PFSK-1 (cell line): ENCODE measurements around the gene SLC8A1.

Experiments
- FOXP2 ChIP-seq: optimal IDR thresholded peaks from 2 replicates; pipeline ENCODE3; 2011; ENCODE audit warnings: borderline replicate concordance, control low read depth, inconsistent platforms; ENCODE audit not compliant: insufficient read depth; ENCODE audit errors: extremely low read length, extremely low read depth
- POLR2AphosphoS5 ChIP-seq: IDR thresholded peaks from 2 replicates; pipeline ENCODE4 v1.6.1; 2012; ENCODE audit warnings: low read depth, mild to moderate bottlenecking, control low read depth, low read length, moderate library complexity
- SIN3A ChIP-seq: IDR thresholded peaks from 2 replicates; pipeline ENCODE4 v1.6.1; 2012; ENCODE audit warnings: mild to moderate bottlenecking, low read length, moderate library complexity, borderline replicate concordance; ENCODE audit not compliant: insufficient read depth
- TAF1 ChIP-seq: IDR thresholded peaks from 2 replicates; pipeline ENCODE4 v1.6.1; 2012; ENCODE audit warnings: low read length, control low read depth, borderline replicate concordance; ENCODE audit not compliant: insufficient read depth
- TF ChIP-seq, protein P1 (sequence below), 2 experiments: IDR thresholded peaks; 2 replicates each; pipeline versions ENCODE4 v1.6.1 to v1.8.0; 2011 to 2012; ENCODE audit warnings: low read depth in 2 of 2, low read length in 2 of 2, control low read depth in 1 of 2, inconsistent platforms in 1 of 2, mild to moderate bottlenecking in 1 of 2, moderate library complexity in 1 of 2; ENCODE audit not compliant: insufficient read depth in 1 of 2

The SLC8A1 gene

DNA sequence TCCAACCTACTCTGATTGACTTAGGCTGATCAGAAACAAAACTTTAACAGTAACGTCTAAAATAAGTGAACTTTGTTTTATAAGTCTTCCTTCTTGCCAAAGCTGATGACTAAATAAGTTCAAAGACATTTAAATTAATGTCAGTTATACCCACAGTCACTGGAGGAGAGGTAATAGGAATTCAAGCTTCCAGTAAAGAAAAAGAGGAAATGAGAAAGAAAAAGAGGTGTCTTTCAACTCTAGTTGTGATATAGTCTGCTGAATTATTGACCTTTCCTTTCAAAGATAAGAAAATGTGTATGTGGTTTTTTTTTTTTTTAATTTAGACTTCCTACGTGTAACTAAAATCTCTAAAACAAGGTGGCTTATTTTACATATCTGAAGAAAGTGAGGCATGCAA lies 191.5 kb downstream of the SLC8A1 start:
- no peak for TF ChIP-seq POLR2AphosphoS5
- TF ChIP-seq, protein P1, sequence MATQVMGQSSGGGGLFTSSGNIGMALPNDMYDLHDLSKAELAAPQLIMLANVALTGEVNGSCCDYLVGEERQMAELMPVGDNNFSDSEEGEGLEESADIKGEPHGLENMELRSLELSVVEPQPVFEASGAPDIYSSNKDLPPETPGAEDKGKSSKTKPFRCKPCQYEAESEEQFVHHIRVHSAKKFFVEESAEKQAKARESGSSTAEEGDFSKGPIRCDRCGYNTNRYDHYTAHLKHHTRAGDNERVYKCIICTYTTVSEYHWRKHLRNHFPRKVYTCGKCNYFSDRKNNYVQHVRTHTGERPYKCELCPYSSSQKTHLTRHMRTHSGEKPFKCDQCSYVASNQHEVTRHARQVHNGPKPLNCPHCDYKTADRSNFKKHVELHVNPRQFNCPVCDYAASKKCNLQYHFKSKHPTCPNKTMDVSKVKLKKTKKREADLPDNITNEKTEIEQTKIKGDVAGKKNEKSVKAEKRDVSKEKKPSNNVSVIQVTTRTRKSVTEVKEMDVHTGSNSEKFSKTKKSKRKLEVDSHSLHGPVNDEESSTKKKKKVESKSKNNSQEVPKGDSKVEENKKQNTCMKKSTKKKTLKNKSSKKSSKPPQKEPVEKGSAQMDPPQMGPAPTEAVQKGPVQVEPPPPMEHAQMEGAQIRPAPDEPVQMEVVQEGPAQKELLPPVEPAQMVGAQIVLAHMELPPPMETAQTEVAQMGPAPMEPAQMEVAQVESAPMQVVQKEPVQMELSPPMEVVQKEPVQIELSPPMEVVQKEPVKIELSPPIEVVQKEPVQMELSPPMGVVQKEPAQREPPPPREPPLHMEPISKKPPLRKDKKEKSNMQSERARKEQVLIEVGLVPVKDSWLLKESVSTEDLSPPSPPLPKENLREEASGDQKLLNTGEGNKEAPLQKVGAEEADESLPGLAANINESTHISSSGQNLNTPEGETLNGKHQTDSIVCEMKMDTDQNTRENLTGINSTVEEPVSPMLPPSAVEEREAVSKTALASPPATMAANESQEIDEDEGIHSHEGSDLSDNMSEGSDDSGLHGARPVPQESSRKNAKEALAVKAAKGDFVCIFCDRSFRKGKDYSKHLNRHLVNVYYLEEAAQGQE (IDR thresholded peaks at IDR 0.05; ENCODE audit: insufficient read depth in 1 of 2, low read depth in 2 of 2, low read length in 2 of 2) = no peak
- no peak for TF ChIP-seq SIN3A
- no peak for TF ChIP-seq TAF1
- no peak for TF ChIP-seq FOXP2

DNA sequence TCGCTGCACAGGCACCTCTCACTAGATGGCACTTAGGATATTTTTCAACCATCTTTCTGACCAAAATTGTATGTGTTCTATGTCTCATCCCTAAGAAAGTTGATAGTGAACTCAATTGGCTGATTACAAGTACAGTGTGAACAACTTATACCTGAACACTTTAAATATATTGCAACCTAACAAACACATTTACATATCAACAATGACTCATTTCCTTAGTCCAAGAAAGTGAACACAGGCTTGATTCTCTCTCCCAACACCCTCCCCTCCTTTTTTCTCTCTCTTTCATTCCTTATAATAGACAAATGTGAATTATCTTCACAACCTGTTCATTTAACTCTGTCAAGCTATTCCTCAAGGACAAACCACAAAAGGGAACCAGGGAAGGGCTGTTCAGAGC lies 192.0 kb downstream of the SLC8A1 start:
- TF ChIP-seq FOXP2 (no peak), TAF1 (no peak), POLR2AphosphoS5 (no peak), SIN3A (no peak)
- TF ChIP-seq, protein P1 (IDR thresholded peaks at IDR 0.05; ENCODE audit: insufficient read depth in 1 of 2, low read depth in 2 of 2, low read length in 2 of 2) = no peak

DNA sequence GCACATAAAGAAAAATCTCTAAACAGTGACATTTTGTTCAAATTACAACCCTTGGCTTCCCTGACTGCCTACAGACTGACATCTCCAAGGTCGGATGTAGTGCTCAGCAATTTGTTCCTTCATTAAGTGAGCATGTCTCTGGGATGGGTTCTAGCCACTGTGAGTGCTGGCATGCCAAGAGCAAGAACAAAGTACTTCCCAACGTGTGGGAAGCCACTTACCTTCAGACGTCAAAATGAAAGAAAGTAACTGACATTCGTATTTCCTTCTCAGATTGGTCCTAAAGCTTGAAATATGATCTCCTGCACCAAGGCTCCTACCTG lies 193.8 kb downstream of the SLC8A1 start:
- TF ChIP-seq FOXP2 (no peak), TAF1 (no peak), SIN3A (no peak), POLR2AphosphoS5 (no peak)
- TF ChIP-seq, protein P1 (IDR thresholded peaks at IDR 0.05; ENCODE audit: insufficient read depth in 1 of 2, low read depth in 2 of 2, low read length in 2 of 2) = no peak

DNA sequence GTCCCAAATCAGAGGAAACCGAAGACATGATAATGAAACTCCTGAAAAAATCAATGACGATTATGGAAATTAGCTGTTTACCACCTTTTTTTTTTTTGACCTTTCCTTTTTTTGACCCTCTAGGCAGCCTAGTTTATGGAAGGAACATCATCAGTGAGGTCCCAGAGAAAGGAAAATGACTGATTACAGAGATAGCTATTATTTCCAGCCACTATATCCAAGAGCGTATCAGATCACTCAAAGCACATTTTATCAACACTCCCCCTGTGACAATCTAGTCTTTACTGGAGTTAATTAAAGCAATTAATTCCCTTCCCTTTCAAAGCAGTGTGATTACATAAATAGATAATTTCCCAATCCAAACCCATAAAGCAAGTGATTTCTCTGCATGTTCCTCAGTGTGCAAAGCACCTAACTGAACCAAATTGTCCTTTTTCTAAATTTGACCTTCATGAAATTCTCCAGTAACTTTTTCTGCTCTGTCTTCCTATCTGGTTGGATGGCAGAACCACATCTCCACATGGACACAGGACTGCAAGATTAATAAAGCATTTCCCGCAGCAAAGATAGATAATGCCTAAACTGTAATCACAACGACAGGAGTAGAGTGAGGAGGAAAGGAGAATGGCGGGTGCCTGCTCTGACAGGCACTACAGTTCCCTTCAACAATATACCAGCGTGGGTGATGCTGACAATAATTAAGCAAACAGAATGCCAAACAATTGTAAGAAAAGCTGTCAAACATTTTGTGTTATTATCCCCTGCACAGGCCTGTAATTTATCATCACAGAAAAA lies 194.4 kb downstream of the SLC8A1 start:
- TF ChIP-seq POLR2AphosphoS5 = no peak
- TF ChIP-seq, protein P1 (IDR thresholded peaks at IDR 0.05; ENCODE audit: insufficient read depth in 1 of 2, low read depth in 2 of 2, low read length in 2 of 2) = no peak
- TF ChIP-seq TAF1 = no peak
- TF ChIP-seq SIN3A = no peak
- TF ChIP-seq FOXP2 = no peak

DNA sequence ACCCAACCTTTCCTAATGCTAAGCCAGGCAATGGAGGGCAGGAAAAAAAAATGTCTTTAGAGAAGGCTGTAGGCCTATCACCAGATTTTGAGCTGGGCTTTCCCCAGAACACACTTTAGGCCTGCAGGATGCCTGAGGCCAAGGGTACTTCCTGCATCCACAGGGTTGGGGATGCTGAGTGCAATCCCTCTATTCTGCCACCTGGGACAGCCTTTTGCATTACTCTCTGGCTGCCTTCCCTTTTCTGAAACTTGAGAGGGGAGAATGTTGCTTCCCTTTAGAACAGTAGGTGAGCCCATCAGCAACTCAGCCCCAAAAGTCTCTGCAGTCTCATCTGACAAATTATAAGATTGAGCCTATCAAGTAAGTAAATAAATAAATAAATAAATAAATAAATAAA lies 195.2 kb downstream of the SLC8A1 start:
- TF ChIP-seq SIN3A (no peak), TAF1 (no peak), POLR2AphosphoS5 (no peak), FOXP2 (no peak)
- TF ChIP-seq, protein P1 (IDR thresholded peaks at IDR 0.05; ENCODE audit: insufficient read depth in 1 of 2, low read depth in 2 of 2, low read length in 2 of 2) = no peak
